Measurements from ENCODE around the gene TMEM126B. TPM values are rescaled to one million over a fixed set of nuclear protein-coding genes. Genes with fewer than 3 reads are reported as not detected.

The TMEM126B gene
- total RNA-seq, 1 donor from 2014 or later, result 42.0 TPM

DNA sequence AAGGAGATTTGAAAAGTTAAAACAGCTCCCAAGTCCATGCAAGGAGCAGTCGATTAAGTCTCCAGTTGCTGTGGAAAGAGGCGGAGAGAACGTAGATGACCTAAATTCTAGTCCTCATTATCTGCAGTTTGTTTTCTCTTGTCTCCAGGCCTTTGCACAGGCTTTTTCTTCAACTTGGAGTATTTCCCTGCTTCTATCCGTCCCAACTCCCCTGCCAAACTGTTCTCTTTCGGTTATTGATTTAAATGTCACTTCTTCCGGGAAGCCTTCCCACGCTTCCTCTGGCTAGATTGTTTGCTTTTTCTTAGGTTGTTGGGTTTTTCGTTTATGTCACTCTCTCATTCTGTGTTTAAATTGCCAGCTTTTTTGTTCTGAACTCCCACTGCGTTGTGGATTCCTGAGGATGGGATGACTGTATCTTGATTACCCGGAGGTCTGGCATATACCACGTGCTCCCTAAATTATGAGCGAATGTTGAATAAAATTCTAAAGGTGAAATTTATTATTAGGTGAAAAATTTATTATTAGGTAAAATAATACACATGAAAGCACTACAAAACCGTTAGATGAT, 463 bp downstream of the TMEM126B start:
- Mint-ChIP-seq H3K4me3 (ENCODE audit: unreplicated experiment) (peak overlapping the region; percentile 98), H3K9me3 (ENCODE audit: unreplicated experiment) (no peaks in the 10 kb centered on the region), H3K4me1 (ENCODE audit: unreplicated experiment) (peaks cover 18% of the 10 kb centered on the region), H3K36me3 (ENCODE audit: low read depth, unreplicated experiment) (no peaks in the 10 kb centered on the region), H3K27ac (ENCODE audit: unreplicated experiment) (peak overlapping the region; percentile 94), H3K27me3 (ENCODE audit: unreplicated experiment) (peaks cover 1% of the 10 kb centered on the region)
- TF ChIP-seq, protein P1, sequence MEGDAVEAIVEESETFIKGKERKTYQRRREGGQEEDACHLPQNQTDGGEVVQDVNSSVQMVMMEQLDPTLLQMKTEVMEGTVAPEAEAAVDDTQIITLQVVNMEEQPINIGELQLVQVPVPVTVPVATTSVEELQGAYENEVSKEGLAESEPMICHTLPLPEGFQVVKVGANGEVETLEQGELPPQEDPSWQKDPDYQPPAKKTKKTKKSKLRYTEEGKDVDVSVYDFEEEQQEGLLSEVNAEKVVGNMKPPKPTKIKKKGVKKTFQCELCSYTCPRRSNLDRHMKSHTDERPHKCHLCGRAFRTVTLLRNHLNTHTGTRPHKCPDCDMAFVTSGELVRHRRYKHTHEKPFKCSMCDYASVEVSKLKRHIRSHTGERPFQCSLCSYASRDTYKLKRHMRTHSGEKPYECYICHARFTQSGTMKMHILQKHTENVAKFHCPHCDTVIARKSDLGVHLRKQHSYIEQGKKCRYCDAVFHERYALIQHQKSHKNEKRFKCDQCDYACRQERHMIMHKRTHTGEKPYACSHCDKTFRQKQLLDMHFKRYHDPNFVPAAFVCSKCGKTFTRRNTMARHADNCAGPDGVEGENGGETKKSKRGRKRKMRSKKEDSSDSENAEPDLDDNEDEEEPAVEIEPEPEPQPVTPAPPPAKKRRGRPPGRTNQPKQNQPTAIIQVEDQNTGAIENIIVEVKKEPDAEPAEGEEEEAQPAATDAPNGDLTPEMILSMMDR (IDR thresholded peaks at IDR 0.05; ENCODE audit: unreplicated experiment), result no peak
- no peak for DNase-seq (ENCODE audit: low spot score)

DNA sequence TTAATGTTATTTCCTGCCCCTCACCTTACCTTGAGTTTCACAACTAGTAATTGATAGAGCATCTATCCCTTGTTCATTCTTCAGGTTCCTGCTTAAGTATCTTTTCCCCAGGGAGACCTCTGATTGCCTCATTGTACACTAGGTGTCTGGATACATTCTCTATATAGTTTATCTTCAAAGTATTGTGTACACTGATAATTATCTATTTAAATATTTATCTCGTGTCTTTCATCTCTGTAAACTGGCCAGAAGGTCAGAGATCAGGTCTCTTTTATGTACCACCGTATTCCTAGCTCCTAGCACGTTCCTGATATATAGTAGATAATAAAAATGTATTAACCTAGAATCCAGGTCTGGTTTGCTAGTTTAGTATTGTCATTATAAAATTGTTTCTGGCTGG, 6.4 kb downstream of the TMEM126B start:
- Mint-ChIP-seq H3K27ac (ENCODE audit: unreplicated experiment) (no peak overlapping the region), H3K4me3 (ENCODE audit: unreplicated experiment) (no peak overlapping the region), H3K36me3 (ENCODE audit: low read depth, unreplicated experiment) (no peaks in the 10 kb centered on the region), H3K9me3 (ENCODE audit: unreplicated experiment) (no peaks in the 10 kb centered on the region), H3K4me1 (ENCODE audit: unreplicated experiment) (no peaks in the 10 kb centered on the region), H3K27me3 (ENCODE audit: unreplicated experiment) (no peaks in the 10 kb centered on the region)
- no peak for DNase-seq (ENCODE audit: low spot score)
- TF ChIP-seq, protein P1 (IDR thresholded peaks at IDR 0.05; ENCODE audit: unreplicated experiment), result no peak

DNA sequence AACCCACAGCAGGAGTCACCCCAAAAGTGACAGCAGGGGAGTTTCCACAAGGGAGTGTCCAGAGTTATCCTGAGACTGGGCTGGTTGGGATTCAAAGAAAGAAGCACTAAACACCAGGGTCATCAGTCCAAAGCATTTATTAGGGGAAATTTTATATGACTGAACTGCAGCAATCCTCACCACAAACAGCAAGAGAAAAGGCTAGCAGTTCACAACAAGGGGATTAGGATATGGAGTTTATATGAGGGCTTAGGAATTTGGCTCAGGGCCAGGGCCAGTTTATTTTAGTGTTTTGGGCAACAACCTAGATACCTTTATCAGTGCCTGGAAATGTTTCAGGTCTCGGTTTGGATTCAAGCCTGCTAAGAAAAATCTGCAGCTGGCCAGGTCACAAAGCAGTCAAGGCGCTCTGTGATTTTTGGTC, 14.8 kb downstream of the TMEM126B start:
- DNase-seq (ENCODE audit: low spot score), result no peak
- TF ChIP-seq, protein P1 (IDR thresholded peaks at IDR 0.05; ENCODE audit: unreplicated experiment), result no peak
- H3K9me3 Mint-ChIP-seq (ENCODE audit: unreplicated experiment), result no peaks in the 10 kb centered on the region
- H3K4me1 Mint-ChIP-seq (ENCODE audit: unreplicated experiment), result peaks cover 2% of the 10 kb centered on the region
- H3K27ac Mint-ChIP-seq (ENCODE audit: unreplicated experiment), result no peak overlapping the region
- H3K4me3 Mint-ChIP-seq (ENCODE audit: unreplicated experiment), result no peak overlapping the region
- no peaks in the 10 kb centered on the region for H3K27me3 Mint-ChIP-seq (ENCODE audit: unreplicated experiment)
- H3K36me3 Mint-ChIP-seq (ENCODE audit: low read depth, unreplicated experiment), result no peaks in the 10 kb centered on the region

DNA sequence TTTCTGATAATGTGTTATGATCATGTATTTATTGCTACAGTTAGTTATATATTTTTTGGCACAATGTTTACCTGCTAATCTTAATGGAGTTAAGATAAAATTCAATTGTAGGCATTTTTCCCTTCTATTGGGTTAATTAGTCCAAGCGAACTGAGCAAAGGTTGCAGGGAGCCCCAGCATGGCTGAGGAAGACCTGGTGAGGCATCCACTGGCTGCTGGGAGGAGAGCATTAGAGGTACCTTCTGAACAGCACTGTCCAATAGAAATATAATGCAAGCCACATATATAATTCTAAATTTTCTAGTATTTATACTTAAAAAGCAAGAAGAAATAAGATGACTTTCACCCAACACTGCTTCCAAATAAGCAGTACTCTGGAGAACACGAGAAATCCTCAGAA, 18.7 kb downstream of the TMEM126B start:
- H3K36me3 Mint-ChIP-seq (ENCODE audit: low read depth, unreplicated experiment), result no peaks in the 10 kb centered on the region
- H3K27ac Mint-ChIP-seq (ENCODE audit: unreplicated experiment), result peak overlapping the region; percentile 66
- peaks cover 2% of the 10 kb centered on the region for H3K4me1 Mint-ChIP-seq (ENCODE audit: unreplicated experiment)
- H3K4me3 Mint-ChIP-seq (ENCODE audit: unreplicated experiment), result peak overlapping the region; percentile 98
- H3K27me3 Mint-ChIP-seq (ENCODE audit: unreplicated experiment), result no peaks in the 10 kb centered on the region
- no peaks in the 10 kb centered on the region for H3K9me3 Mint-ChIP-seq (ENCODE audit: unreplicated experiment)
- TF ChIP-seq, protein P1 (IDR thresholded peaks at IDR 0.05; ENCODE audit: unreplicated experiment), result no peak
- no peak for DNase-seq (ENCODE audit: low spot score)

DNA sequence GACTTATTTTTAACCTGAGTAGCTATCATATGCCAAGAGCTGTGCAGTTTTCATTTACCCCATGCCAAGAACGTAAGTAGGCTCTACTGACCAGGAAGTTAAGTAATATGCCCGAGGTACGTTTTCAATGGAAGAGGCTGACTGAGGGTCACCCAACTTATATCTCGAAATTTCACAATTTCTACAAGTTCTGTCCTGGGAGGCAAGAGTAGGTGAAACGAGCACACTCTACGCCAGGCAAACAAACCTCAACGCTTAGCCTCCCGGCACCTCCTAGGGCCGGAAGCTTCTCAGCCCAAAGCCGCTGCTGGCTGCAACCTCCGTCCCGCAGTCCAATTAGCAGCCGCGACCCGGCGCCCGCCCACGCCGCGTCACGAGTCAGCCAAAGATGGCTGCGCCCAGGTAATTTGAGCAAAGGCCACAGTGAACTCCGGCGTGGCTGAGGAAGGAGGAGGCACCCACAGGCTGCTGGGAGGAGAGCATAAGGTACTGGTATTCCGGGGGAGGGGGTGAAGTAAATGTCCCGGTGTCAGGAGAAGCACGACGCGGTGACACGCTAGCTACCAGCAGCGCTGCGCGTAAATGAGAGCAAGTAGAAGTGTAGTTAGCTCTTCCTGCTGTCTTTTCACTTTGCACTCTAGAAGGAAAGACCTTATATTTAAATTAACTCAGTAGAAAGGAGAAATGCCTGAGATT, 19.4 kb downstream of the TMEM126B start, which contains the start of gene TMEM126A:
Gene TMEM126A, plus strand, starts transcription at position 364 of the 696 bp plus-strand sequence. CDS start 2,289 bp downstream, outside the sequence.
- H3K4me1 Mint-ChIP-seq (ENCODE audit: unreplicated experiment), result peaks cover 2% of the 10 kb centered on the region

More for the DNA sequence above, 19.4 kb downstream of the TMEM126B start, which contains the start of gene TMEM126A:
- DNase-seq (ENCODE audit: low spot score), result peak; percentile 86
- Mint-ChIP-seq H3K36me3 (ENCODE audit: low read depth, unreplicated experiment) (no peaks in the 10 kb centered on the region), H3K27me3 (ENCODE audit: unreplicated experiment) (no peaks in the 10 kb centered on the region), H3K4me3 (ENCODE audit: unreplicated experiment) (peak within 1 kb of the TSS; percentile 98), H3K27ac (ENCODE audit: unreplicated experiment) (peak within 1 kb of the TSS; percentile 95), H3K9me3 (ENCODE audit: unreplicated experiment) (no peaks in the 10 kb centered on the region)
- TF ChIP-seq, protein P1 (IDR thresholded peaks at IDR 0.05; ENCODE audit: unreplicated experiment), result no peak
